Measurements from ENCODE around the gene CLK3.

CLK3 gene

GRCh38 chr15:74580538-74581350, 34.9 kb upstream of the CLK3 start:
- DNase-seq (ENCODE audit: low read depth): peak; percentile 65
- H3K4me3 ChIP-seq (ENCODE audit: low read length): no peak overlapping the region
- TF ChIP-seq, protein P1, sequence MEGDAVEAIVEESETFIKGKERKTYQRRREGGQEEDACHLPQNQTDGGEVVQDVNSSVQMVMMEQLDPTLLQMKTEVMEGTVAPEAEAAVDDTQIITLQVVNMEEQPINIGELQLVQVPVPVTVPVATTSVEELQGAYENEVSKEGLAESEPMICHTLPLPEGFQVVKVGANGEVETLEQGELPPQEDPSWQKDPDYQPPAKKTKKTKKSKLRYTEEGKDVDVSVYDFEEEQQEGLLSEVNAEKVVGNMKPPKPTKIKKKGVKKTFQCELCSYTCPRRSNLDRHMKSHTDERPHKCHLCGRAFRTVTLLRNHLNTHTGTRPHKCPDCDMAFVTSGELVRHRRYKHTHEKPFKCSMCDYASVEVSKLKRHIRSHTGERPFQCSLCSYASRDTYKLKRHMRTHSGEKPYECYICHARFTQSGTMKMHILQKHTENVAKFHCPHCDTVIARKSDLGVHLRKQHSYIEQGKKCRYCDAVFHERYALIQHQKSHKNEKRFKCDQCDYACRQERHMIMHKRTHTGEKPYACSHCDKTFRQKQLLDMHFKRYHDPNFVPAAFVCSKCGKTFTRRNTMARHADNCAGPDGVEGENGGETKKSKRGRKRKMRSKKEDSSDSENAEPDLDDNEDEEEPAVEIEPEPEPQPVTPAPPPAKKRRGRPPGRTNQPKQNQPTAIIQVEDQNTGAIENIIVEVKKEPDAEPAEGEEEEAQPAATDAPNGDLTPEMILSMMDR (IDR thresholded peaks at IDR 0.05; ENCODE audit: insufficient read depth, low read depth, low read length, missing control alignments): no peak

GRCh38 chr15:74584204-74584603, 31.4 kb upstream of the CLK3 start:
- no peak overlapping the region for H3K4me3 ChIP-seq (ENCODE audit: low read length)
- TF ChIP-seq, protein P1 (IDR thresholded peaks at IDR 0.05; ENCODE audit: insufficient read depth, low read depth, low read length, missing control alignments): no peak
- DNase-seq (ENCODE audit: low read depth): no peak

- no peak overlapping the region for H3K4me3 ChIP-seq (ENCODE audit: low read length)
Measured at GRCh38 chr15:74584779-74585178, 30.9 kb upstream of the CLK3 start.

GRCh38 chr15:74585191-74585590, 30.4 kb upstream of the CLK3 start:
- TF ChIP-seq, protein P1 (IDR thresholded peaks at IDR 0.05; ENCODE audit: insufficient read depth, low read depth, low read length, missing control alignments): no peak
- no peak for DNase-seq (ENCODE audit: low read depth)
- no peak overlapping the region for H3K4me3 ChIP-seq (ENCODE audit: low read length)

More at GRCh38 chr15:74584779-74585178, 30.9 kb upstream of the CLK3 start:
- no peak for DNase-seq (ENCODE audit: low read depth)
- TF ChIP-seq, protein P1 (IDR thresholded peaks at IDR 0.05; ENCODE audit: insufficient read depth, low read depth, low read length, missing control alignments): no peak

DNA sequence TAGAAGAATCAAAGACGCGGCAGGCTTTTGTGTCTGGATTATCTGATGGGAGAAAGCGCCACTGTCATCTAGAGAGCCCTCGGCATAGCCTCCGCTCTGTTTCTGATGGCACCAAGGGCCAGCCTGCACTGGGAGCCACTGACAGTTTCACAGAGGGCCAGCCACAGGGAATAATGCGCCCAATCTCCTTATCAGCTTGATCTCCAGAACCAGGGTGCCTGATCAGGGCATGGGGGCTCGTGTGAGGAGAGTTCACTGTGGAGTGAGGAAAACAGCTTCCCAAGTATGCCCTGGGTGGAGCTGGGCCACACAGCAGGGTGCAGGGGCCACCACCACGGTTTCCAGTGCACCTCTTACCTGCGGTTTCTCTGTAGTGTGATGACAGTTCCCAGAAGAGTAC, 29.8 kb upstream of the CLK3 start:
- no peak overlapping the region for H3K4me3 ChIP-seq (ENCODE audit: low read length)
- no peak for DNase-seq (ENCODE audit: low read depth)
- TF ChIP-seq, protein P1 (IDR thresholded peaks at IDR 0.05; ENCODE audit: insufficient read depth, low read depth, low read length, missing control alignments): no peak

DNA sequence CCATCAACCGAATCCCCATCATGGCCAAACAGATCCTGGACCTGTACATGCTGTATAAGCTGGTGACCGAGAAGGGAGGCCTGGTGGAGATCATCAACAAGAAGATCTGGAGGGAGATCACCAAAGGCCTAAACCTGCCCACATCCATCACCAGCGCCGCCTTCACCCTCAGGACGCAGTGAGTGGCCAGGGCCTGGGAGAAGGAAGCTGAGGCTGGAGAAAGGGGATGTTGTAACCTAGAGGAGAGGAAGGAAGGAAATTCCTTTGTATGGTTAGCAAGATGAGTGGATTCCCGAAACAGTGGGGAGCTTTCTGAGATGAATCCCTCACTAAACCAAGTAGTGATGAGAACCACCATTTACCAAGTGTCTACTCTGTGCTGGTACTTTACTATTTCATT, 25.8 kb upstream of the CLK3 start:
- no peak for DNase-seq (ENCODE audit: low read depth)
- TF ChIP-seq, protein P1 (IDR thresholded peaks at IDR 0.05; ENCODE audit: insufficient read depth, low read depth, low read length, missing control alignments): no peak
- no peak overlapping the region for H3K4me3 ChIP-seq (ENCODE audit: low read length)

- DNase-seq (ENCODE audit: low read depth): no peak
- H3K4me3 ChIP-seq (ENCODE audit: low read length): no peak overlapping the region
- TF ChIP-seq, protein P1 (IDR thresholded peaks at IDR 0.05; ENCODE audit: insufficient read depth, low read depth, low read length, missing control alignments): no peak
Measured at GRCh38 chr15:74592222-74592621, 23.4 kb upstream of the CLK3 start.

Measured in epithelial cell of esophagus (primary cell).